Glutamatergic neuron (in vitro differentiated cells): ENCODE measurements around the gene KAT6B. TPM values are rescaled to one million over a fixed set of nuclear protein-coding genes. Genes with fewer than 3 reads are reported as not detected.

Experiments used
- DNase-seq: peaks from one replicate; pipeline ENCODE4 v3.0.0; 2022
- H3K27ac Mint-ChIP-seq: one replicate; pipeline ENCODE4 v1.8.0; 2020; ENCODE audit warnings: mild to moderate bottlenecking, mixed read lengths, inconsistent platforms; ENCODE audit not compliant: unreplicated experiment
- H3K27me3 Mint-ChIP-seq: one replicate; pipeline ENCODE4 v1.8.0; 2020; ENCODE audit warnings: mild to moderate bottlenecking, moderate library complexity, mixed read lengths, inconsistent platforms; ENCODE audit not compliant: unreplicated experiment
- H3K36me3 Mint-ChIP-seq: one replicate; pipeline ENCODE4 v1.8.0; 2020; ENCODE audit warnings: mild to moderate bottlenecking, mixed read lengths, inconsistent platforms; ENCODE audit not compliant: unreplicated experiment
- H3K4me1 Mint-ChIP-seq: one replicate; pipeline ENCODE4 v1.8.0; 2020; ENCODE audit warnings: mild to moderate bottlenecking, low read depth, mixed read lengths, inconsistent platforms; ENCODE audit not compliant: unreplicated experiment
- H3K4me3 Mint-ChIP-seq: one replicate; pipeline ENCODE4 v1.8.0; 2020; ENCODE audit warnings: mild to moderate bottlenecking, mixed read lengths, inconsistent platforms; ENCODE audit not compliant: unreplicated experiment
- H3K9me3 Mint-ChIP-seq: one replicate; pipeline ENCODE4 v1.8.0; 2020; ENCODE audit warnings: mild to moderate bottlenecking, moderate library complexity, mixed read lengths, inconsistent platforms; ENCODE audit not compliant: unreplicated experiment
- total RNA-seq: library from RNA; stranded (reverse); fragmentation: NEBNext Ultra II Directional; extraction: Animal tissue kit (Norgen Biotek cat#: 25700); gene quantifications from one replicate; pipeline ENCODE4 v1.2.1, GENCODE V29; 2021; ENCODE audit not compliant: unreplicated experiment
- TF ChIP-seq, protein P1 (sequence below): fragments of 200-600 bp; sonication (generic); IDR thresholded peaks from one replicate; pipeline ENCODE4 v1.5.0; 2021; ENCODE audit not compliant: partially characterized antibody, unreplicated experiment

The KAT6B gene
- total RNA-seq, 1 donor from 2014 or later, result 75.3 TPM

DNA sequence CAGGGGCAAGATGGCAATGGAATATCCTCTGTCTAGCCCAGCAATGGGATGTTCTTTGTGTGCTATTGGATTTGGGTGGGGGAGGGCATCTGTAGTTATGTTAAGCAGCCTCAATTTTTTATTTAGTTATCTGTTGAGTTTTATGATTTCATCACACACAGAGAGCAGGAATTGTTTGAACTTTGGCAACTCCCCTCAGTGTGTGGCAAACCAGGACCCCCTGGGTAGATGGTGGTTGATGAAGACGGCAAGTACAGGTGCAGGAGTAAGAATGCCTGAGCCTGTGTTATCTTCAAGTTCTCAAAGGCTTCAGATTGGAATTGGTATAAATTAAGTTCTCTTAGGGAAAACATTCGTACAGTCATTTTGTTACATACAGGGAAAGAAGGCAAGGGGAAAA is 142.7 kb downstream of the KAT6B start:
- Mint-ChIP-seq H3K4me3 (no peak overlapping the region), H3K9me3 (peaks cover 4% of the 10 kb centered on the region), H3K4me1 (peaks cover 22% of the 10 kb centered on the region), H3K36me3 (peaks cover 3% of the 10 kb centered on the region), H3K27me3 (no peaks in the 10 kb centered on the region), H3K27ac (no peak overlapping the region)
- DNase-seq, result no peak
- TF ChIP-seq, protein P1, sequence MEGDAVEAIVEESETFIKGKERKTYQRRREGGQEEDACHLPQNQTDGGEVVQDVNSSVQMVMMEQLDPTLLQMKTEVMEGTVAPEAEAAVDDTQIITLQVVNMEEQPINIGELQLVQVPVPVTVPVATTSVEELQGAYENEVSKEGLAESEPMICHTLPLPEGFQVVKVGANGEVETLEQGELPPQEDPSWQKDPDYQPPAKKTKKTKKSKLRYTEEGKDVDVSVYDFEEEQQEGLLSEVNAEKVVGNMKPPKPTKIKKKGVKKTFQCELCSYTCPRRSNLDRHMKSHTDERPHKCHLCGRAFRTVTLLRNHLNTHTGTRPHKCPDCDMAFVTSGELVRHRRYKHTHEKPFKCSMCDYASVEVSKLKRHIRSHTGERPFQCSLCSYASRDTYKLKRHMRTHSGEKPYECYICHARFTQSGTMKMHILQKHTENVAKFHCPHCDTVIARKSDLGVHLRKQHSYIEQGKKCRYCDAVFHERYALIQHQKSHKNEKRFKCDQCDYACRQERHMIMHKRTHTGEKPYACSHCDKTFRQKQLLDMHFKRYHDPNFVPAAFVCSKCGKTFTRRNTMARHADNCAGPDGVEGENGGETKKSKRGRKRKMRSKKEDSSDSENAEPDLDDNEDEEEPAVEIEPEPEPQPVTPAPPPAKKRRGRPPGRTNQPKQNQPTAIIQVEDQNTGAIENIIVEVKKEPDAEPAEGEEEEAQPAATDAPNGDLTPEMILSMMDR, result no peak

DNA sequence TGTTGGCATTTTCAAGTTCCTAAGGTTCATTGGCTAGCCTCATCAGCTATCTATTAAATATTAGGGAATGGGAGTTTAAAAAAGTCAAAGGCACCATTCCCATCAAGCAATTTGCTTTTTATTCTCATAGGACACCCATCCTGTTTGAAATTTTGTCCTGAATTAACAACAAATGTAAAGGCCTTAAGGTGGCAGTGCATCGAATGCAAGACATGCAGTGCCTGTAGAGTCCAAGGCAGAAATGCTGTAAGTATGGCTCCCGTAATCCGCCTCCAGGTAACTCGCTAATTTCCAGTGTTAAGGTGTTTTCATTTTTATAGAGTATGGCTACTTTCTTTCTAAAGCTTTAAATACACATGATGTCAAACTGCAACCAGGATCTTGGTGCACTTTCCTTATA is 143.1 kb downstream of the KAT6B start:
- Mint-ChIP-seq H3K4me1 (peaks cover 19% of the 10 kb centered on the region), H3K27me3 (no peaks in the 10 kb centered on the region), H3K4me3 (no peak overlapping the region), H3K27ac (no peak overlapping the region), H3K36me3 (peaks cover 2% of the 10 kb centered on the region), H3K9me3 (peaks cover 4% of the 10 kb centered on the region)
- TF ChIP-seq, protein P1, result no peak
- DNase-seq, result no peak

DNA sequence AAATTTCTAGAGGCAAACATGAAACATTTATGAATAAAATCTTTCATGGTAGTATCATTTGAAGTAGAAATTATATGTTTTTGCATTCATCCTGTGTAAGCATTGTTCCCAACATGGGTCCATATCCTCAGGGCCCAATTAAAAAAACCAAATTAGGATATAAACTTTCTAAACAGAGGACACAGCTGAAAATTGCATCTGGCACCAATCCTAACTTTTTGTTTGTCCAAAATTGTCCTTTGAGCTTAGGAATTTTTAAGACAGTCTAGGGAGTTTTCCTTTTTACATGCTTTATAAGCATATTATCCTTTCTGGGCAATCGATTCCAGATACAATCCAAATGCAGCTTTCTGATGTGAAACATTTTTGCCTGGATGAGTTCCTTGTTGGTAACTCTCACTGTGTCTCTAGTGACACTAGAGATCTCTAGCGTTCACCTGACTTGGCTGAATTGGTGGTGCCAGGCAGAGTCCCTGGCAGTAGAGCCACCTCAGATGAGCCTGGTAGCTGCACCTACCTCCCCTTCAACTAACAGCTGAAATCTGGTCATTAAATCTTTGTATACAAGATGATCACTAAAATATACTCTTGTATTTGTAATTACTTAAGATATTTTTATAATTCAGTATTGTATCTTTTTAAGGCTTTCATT is 147.5 kb downstream of the KAT6B start:
- no peak overlapping the region for H3K4me3 Mint-ChIP-seq
- H3K9me3 Mint-ChIP-seq, result no peaks in the 10 kb centered on the region
- H3K36me3 Mint-ChIP-seq, result peaks cover 4% of the 10 kb centered on the region
- TF ChIP-seq, protein P1, result no peak
- peaks cover 5% of the 10 kb centered on the region for H3K4me1 Mint-ChIP-seq
- H3K27ac Mint-ChIP-seq, result no peak overlapping the region
- H3K27me3 Mint-ChIP-seq, result no peaks in the 10 kb centered on the region
- DNase-seq, result no peak

DNA sequence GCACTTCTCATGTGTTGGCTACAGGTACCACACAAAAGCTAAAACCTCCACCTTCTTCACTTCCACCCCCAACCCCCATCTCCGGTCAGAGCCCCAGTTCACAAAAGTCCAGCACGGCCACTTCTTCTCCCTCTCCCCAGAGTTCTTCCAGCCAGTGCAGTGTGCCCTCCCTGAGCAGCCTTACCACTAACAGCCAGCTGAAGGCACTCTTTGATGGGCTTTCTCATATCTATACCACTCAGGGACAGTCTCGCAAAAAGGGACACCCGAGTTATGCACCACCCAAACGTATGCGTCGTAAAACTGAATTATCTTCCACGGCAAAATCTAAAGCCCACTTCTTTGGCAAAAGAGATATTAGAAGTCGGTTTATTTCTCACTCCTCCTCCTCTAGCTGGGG is 149.4 kb downstream of the KAT6B start:
- H3K9me3 Mint-ChIP-seq, result no peaks in the 10 kb centered on the region

DNA sequence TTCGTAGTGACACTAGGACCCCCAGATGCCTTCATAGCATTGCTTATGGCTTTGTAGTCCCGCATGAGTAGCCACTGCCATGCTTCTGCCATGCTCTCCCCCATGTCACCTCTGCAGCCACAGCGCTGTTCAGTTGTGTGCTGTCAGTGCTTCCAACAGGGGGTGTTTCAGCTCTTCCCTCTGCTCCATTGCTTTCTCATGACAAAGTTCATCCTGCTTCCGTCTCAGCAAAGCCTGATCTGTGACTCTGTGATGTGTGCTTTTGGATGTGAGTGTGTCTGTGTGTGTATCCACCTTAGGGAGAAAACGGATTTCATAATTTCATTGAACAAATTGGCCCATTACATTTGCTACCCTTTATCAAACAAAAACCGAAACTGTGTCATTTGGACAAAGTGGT is 150.2 kb downstream of the KAT6B start:
- TF ChIP-seq, protein P1, result no peak
- peaks cover 4% of the 10 kb centered on the region for H3K36me3 Mint-ChIP-seq
- no peak overlapping the region for H3K4me3 Mint-ChIP-seq
- no peak for DNase-seq
- no peak overlapping the region for H3K27ac Mint-ChIP-seq
- peaks cover 2% of the 10 kb centered on the region for H3K4me1 Mint-ChIP-seq
- no peaks in the 10 kb centered on the region for H3K9me3 Mint-ChIP-seq
- no peaks in the 10 kb centered on the region for H3K27me3 Mint-ChIP-seq

More for the DNA sequence above, 149.4 kb downstream of the KAT6B start:
- no peaks in the 10 kb centered on the region for H3K27me3 Mint-ChIP-seq
- H3K4me1 Mint-ChIP-seq, result peaks cover 2% of the 10 kb centered on the region
- peaks cover 4% of the 10 kb centered on the region for H3K36me3 Mint-ChIP-seq
- H3K27ac Mint-ChIP-seq, result no peak overlapping the region
- no peak for DNase-seq
- H3K4me3 Mint-ChIP-seq, result no peak overlapping the region
- TF ChIP-seq, protein P1, result no peak
